Panc1 (cell line): Measurements from ENCODE around the gene ATP1B3.
"Not testable (repeated sequence)": the region's sequence is repeated elsewhere in the genome, so short reads cannot be mapped to it uniquely, and the experiment has no call there.

ENCODE experiments used
- POLR2AphosphoS5 ChIP-seq: IDR thresholded peaks from 2 replicates; pipeline ENCODE4 v1.6.1; 2012; ENCODE audit warnings: mild to moderate bottlenecking, low read depth, low read length, moderate library complexity
- TF ChIP-seq, protein P1 (sequence below): fragments of 450-650 bp; IDR thresholded peaks from 2 replicates; pipeline ENCODE4 v1.5.1; 2017; ENCODE audit warnings: mild to moderate bottlenecking

DNA sequence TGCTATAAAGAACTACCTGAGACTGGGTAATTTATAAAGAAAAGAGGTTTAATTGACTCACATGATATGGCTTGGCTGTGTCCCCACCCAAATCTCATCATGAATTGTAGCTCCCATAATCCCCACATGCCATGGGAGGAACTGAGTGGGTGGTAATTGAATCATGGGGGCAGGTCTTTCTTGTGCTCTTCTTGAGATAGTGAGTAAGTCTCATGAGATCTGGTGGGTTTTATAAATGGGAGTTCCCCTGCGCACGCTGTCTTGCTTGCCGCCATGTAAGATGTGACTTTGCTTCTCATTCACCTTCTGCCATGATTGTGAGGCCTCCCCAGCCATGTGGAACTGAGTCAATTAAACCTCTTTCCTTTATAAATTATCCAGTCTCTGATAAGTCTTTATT is 12.1 kb downstream of the ATP1B3 start:
- TF ChIP-seq POLR2AphosphoS5: not testable (repeated sequence)
- TF ChIP-seq, protein P1, sequence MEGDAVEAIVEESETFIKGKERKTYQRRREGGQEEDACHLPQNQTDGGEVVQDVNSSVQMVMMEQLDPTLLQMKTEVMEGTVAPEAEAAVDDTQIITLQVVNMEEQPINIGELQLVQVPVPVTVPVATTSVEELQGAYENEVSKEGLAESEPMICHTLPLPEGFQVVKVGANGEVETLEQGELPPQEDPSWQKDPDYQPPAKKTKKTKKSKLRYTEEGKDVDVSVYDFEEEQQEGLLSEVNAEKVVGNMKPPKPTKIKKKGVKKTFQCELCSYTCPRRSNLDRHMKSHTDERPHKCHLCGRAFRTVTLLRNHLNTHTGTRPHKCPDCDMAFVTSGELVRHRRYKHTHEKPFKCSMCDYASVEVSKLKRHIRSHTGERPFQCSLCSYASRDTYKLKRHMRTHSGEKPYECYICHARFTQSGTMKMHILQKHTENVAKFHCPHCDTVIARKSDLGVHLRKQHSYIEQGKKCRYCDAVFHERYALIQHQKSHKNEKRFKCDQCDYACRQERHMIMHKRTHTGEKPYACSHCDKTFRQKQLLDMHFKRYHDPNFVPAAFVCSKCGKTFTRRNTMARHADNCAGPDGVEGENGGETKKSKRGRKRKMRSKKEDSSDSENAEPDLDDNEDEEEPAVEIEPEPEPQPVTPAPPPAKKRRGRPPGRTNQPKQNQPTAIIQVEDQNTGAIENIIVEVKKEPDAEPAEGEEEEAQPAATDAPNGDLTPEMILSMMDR: not testable (repeated sequence)
